Neural progenitor cell (in vitro differentiated cells): ENCODE measurements around the gene ANKRD6.

Source experiments
- EZH2 ChIP-seq: fragments of 200-600 bp; sonication (generic); IDR thresholded peaks from 2 replicates; pipeline ENCODE4 v1.6.1; 2017; ENCODE audit warnings: antibody characterized with exemption, mild to moderate bottlenecking, moderate library complexity
- TF ChIP-seq, protein P1 (sequence below): fragments of 200-600 bp; sonication (generic); IDR thresholded peaks from 2 replicates; pipeline ENCODE4 v1.5.1; 2017; ENCODE audit warnings: antibody characterized with exemption, mild to moderate bottlenecking

- TF ChIP-seq, protein P1, sequence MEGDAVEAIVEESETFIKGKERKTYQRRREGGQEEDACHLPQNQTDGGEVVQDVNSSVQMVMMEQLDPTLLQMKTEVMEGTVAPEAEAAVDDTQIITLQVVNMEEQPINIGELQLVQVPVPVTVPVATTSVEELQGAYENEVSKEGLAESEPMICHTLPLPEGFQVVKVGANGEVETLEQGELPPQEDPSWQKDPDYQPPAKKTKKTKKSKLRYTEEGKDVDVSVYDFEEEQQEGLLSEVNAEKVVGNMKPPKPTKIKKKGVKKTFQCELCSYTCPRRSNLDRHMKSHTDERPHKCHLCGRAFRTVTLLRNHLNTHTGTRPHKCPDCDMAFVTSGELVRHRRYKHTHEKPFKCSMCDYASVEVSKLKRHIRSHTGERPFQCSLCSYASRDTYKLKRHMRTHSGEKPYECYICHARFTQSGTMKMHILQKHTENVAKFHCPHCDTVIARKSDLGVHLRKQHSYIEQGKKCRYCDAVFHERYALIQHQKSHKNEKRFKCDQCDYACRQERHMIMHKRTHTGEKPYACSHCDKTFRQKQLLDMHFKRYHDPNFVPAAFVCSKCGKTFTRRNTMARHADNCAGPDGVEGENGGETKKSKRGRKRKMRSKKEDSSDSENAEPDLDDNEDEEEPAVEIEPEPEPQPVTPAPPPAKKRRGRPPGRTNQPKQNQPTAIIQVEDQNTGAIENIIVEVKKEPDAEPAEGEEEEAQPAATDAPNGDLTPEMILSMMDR = no peak
- TF ChIP-seq EZH2 = no peak
These were observed 48.7 kb downstream of the ANKRD6 start for GRCh38 chr6:89481695-89482094.
